ENCODE data around the gene TLR9.

DNA sequence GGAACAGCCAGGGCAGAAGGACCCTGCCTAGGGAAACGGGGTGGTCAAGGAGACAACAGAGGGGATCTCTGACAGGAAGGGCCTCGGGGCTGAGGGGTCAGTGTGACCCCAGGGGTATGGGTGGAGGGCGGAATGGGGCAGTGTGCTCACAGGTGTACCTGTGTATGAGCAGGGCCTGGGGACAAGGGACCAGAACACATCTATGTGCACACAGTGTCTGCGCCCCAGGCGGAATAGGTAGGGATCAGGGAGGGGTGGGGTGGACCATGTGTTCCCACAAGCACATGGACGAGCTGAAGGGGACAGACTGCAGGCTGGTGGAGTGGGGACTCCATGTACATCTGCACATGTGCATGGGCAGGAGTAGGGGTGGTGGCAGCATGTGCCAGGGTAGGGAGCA lies 5.0 kb upstream of the TLR9 start:
- TF ChIP-seq POLR2A (IDR thresholded peaks at IDR 0.05) (no peak), CTCF (IDR thresholded peaks at IDR 0.05) (no peak)
